GM21619 (cell line): ENCODE results near the gene GUCY2C.
"Not testable (repeated sequence)": the region's sequence is repeated elsewhere in the genome, so short reads cannot be mapped to it uniquely, and the experiment has no call there.

Source experiments
- ATAC-seq: cut with Tn5 transposase; IDR thresholded peaks from one replicate; pipeline ENCODE4 v1.9.1; 2021; ENCODE audit not compliant: unreplicated experiment

The GUCY2C gene

DNA sequence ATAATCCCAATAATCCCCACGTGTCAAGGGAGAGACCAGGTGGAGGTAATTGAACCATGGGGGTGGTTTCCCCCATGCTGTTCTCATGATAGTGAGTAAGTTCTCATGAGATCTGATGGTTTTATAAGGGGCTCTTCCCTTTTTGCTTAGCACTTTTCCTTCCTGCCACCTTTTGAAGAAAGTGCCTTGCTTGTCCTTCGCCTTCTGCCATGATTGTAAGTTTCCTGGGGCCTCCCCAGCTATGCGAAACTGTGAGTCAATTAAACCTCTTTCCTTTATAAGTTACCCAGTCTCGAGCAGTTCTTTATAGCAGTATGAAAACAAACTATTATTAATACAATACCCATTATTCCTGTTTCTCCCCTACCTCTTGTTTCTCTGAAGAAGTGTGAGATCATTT is 14.2 kb downstream of the GUCY2C start:
- not testable (repeated sequence) for ATAC-seq

DNA sequence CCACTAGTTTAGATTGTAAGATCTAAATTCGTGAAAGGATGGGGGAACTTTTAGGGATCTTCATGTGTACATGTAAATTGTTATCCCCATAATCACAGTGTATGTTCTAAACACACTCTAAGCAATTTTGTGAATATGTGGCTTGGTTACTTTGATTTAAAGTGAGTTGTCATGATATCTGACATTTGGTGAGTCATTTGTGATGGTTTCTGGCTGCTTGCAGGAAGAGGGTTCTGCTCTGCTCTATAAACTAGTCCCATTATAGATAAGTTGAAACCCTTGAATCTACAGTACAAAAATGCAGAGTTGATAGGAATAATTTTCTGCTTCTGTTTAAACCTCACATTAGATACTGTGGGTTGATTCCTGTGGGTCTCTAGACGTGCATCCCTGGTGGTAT is 14.8 kb downstream of the GUCY2C start:
- ATAC-seq: no peak

DNA sequence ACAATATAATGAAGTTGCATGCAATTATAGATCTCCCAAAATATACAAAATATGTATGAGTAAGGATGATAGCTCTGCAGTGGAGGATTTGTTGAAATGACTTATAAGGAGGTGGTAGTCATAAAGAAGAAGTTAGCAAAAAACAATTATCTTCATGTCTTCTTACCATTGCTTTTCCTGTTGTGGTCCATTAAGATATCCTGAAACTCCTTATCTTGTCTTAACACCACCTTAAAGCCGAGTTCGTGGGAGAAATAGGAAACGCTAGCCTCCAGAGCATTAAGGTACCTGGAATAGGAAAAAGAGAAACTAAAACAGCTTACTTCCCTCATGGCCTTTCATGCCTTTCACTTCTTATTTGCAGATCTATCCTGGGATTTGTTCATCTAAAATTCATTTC is 15.2 kb downstream of the GUCY2C start:
- ATAC-seq: no peak

DNA sequence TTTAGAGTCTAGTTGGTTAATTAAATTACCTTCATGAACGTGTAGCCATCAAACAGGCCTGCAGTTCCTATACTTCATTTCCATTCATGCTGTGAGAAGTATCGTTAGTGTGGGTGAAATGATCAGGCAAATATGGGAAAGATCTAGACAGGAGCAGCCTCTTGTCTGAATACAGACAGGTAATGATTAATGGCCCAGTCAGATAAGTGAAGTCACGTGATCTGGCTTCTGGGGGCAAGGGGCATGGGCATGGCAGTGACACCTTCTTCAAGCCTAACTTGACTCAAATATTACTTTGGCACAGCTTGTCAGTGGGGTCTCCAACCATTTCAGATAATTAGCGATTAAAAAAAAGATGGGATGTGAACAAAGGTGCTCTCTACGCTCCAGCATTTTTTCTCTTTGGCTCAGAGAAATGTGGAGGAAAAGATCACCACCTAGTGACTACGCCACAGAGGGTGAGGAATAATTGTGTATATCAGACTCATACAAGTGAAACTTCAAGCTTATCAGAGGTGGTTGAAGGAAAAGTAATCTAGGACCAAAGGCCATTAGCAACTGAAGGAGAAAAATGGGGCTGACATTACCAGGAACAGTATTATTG is 17.8 kb downstream of the GUCY2C start:
- no peak for ATAC-seq

DNA sequence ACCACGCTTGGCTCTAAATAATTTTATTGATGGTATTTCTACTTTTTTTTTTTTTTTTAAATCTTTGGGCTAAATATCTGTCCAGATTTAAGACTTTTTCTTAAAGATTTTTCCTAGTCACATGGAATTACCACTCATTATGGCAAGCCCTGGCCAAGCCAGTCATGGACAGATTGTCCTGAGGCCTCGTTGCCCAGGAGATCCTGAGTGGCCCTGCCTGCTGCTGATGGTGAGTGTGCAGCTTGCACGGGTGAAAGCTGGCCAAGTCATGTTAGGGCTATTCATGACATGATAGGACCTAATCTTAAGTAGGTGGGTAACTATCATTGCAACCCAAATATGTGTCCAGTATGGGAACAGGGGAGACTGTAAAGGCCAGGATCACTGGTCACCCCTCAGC is 27.8 kb downstream of the GUCY2C start:
- ATAC-seq: no peak

DNA sequence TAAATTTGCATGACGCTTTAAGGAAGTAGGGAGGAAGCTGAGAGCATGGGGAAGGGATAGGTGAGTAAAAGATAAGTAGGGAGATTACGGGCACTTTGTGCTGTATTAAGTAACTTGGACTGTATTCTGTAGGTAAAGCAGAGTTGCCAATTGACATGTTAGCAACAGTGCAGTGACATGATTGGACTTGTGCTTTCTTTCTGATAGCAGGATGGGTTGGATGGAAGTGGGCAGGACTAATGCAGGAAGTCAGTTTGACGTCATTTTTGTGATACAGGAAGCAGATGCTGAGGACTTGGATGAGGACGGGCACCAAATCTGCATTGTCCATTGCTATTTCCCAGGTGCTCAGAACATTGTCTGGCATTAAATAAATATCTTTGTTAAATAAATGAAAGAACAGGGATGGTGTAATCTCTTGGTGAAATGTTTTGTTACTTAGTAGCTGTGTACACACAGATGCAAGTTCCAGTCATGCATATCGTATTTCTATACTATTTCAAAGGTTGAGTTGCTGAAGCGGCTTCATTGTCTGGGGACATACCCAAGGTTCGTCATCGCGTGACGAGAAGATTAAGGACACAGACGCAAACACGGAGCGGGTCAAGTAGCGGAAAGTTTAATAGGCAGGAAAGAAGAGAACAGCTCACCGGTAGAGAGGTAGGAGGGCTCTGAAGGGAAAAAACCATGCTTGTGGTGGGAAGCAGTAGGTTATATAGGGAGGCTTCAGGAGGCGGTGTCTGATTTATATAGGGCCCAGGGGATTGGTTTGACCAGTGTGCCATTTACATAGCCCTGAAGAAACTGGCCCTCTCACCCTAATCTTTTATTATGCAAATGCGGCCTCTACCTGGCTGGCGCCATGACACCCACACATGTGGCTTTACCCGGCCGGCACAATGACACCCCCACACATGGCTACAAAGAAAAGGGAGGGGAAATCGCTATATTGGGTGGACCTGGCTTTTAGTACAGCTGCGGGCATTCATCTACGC is 30.7 kb downstream of the GUCY2C start:
- no peak for ATAC-seq

DNA sequence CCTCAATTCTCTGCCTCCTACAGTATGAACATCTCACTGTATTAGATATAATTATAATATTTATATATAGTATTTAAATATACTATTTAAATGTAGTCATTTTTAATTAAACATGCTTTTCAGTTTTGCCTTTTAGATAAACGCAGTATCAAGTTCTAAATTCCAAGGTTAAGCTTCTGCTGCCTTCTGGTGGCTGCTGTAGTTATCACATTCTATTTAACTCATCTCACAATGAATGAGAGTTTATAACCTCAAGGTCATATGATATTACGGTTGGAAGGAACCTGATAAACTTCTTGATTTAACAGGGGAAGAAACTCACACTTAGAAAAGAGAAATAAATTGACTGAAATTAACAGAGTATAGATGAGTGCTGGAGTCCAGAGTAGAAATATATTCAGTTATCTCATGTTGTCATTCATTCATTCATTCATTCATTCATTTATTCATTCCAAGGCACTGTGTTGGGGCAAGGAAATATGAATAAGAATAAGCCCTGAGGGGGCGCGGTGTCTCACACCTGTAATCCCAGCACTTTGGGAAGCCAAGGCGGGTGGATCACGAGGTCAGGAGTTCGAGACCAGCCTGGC is 31.9 kb downstream of the GUCY2C start:
- no peak for ATAC-seq

DNA sequence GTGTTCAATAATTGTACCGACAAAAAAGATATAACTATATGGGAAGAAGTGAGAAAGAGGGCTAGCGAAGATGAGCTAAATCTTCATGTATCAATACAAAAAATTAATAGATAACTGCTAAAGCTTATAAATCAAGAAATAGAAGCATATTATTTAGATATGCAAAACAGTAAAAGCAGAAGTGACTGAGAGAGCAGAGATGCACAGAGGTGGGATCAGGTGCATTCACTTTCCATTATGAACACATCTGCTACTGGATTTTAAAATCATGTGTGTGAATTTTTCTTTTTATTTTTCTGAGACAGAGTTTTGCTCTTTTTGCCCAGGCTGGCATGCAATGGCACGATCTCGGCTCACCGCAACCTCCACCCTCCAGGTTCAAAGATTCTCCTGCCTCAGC is 33.4 kb downstream of the GUCY2C start:
- ATAC-seq: no peak

DNA sequence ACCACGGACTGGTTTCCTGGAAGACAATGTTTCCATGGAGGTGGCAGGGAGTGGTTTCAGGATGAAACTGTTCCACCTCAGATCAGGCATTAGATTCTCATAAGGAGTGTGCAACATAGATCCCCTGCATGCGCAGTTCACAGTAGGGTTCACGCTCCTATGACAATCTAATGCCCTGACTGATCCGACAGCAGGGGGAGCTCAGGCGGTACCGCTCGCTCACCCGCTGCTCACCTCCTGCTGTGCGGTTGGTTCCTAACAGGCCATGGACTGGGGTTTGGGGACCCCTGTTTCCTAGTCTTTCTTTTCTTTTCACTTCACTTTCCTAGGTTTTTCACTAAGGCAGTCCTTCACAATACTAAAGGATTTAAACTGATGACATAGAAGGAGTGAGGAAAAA is 39.6 kb downstream of the GUCY2C start:
- ATAC-seq: no peak

DNA sequence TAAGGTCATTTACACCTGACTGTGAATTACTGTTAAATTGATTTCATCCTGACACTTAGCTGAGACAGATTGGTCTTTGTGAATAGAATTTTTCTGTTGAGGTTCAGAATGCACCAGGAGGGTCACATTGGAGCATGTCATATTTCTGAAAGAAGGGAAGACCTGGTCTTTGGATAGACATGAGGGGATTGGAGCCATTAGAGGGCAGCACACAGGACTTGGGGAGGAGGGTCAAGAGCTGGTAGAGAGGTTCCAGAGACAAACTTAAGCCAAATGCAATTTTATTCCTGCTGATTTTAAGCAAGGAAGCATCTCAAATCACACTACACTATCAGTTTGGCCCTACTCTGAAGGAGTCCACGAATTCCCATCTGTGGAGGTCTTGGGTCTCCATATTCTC is 41.1 kb downstream of the GUCY2C start:
- ATAC-seq: no peak

DNA sequence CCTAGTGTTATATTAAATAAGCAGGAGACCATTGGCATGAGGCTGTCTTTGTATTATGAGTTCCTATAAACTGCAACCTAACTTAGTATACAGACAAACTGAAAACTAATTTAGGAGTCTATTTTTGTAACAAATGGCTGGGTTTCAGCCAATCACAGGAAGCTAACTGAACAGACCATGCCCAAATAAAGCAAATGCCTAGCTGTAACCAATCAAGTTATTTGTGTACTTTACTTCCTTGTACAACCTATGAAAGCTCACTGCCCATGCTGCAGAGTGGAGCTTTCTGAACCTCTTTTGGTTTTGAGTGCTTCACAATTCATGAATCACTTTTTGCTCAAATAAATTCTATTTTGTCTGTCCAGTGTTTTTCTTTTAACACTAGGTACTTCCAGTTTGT is 41.6 kb downstream of the GUCY2C start:
- no peak for ATAC-seq

DNA sequence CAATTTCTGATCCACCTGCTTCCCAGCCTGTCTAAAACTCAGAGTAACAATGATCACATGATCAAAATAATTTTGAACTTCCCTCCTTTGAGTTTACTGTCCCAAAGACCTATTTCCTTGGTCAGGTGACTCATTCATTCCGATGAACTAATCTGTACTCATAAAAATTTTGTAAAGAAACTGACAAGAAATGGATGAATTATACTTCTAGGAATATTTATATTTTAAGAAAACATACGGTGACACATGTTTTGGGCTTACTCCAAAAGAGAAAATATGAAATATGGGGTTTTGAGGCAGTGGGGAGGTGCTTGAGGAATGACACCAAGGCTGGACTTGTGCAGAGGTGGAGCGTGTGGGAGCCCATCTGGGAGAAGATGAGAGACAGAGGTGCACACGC is 42.0 kb downstream of the GUCY2C start:
- ATAC-seq: no peak

DNA sequence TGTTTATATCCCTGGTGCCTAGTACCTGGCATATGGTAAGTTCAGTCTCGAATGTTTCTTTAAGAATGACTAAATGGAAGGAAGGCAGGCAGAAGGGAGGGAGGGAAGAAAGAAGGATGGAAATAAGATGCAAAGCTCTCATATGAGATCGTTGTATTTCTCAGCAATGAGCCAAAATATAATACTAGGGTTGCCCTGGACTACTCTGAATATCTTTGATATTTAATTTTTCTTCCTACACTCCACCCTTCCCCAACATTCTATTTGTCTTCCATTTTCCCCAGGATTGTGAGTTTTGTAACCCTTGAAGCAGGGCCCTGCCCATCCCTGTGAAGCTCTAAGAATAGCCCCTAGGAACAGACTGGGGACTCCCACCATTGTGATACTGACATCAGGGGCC is 43.9 kb downstream of the GUCY2C start:
- ATAC-seq: no peak

DNA sequence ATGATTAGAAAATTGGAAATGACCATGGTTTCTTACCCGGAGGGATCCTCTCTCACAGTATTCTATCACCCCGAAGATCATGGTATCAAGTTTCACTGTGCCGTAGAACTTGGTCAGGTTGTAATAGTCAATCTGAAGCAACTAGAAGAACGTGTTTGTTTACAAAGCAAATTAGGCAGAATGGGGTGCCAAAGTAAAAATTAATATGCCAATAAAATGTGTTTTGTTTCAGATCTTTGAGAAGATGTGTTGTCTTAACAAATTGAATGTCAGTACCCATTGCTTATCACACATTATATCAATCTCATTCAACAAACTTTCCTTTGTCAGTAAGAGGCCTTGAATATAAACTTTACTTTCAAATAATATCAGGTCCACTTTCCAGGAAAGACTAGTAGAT is 45.0 kb downstream of the GUCY2C start:
- ATAC-seq: no peak

DNA sequence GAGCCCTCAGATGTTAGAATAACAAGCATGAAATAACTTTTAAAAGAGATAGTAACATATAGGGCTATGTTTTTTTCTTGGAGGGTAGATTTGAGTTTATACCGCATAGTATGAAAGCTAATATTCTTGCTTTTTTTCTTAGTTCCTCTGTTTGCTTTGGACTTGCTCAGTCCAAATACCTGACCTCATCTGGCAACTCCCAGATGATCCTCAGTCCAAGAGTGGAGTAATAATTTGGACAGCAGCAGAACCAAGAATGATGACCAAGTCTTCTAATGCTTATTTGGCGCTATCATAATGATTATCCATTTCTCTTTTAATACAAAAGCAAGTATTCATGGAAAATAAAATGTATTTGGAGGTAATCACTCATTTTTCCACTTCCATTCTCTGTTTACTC is 45.6 kb downstream of the GUCY2C start:
- ATAC-seq: no peak

DNA sequence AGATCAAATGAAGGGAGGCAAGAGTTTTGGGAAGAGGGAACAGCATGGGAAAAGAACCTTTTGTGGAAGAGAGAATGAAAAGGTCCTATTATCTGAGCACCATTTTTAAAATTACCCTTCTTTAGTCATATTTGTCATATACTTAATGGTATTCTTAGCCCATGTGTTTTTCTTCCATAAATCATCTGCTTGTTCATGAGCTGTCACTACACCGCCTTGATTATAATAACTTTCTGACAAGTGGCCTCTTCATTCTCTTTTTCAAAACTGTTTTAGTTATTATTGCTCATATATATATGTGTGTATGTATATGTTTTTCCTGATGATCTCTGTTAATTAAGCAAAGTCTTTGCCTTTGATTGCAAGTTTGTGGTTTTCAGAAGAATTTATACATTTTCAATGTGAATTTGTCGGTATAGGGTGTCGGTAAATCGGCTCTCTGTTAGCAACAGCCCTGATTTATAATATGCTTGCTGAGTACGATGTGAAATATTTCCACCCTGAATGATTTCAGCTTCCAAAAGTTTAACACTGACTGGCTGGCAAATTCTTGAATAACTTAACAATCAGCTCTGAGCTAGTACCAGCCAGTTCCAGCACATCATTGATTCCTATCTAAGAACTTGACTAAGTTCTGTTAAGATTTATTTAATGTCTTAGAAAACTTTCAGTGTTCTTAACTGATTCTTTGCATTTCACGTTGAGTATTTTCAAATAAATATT is 49.2 kb downstream of the GUCY2C start:
- no peak for ATAC-seq

DNA sequence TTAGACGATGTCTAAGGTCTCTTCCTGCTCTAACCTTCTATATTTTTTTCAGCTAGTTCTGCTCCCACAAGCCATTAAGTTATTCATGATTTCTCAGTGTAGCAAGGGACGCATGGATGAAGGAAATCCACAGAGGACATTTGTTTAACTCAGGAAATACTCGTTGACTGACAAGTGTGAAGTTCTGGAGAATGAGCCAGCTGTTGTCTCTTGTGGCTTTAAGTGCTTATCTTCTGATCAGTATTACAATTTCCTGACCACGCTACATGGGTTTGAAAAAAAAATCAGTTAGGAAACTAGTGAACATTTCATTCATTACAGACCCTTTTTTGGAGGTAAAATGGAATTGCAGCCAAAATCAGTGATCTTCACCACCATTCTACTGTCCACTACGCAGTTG is 53.1 kb downstream of the GUCY2C start:
- ATAC-seq: no peak

DNA sequence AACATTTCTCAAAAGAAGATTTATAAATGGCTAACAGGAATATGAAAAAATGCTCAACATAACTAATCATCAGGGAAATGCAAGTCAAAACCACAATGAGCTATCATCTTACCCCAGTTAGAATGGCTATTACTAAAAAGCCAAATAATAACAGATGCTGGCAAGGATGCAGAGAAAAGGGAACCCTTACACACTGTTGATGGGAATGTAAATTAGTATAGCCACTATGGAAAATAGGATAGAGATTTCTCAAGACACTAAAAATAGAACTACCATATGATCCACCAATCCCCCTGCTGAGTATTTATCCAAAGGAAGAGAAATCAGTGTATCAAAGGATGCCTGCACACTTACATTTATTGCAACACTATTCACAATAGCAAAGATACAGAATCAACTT is 58.3 kb downstream of the GUCY2C start:
- ATAC-seq: no peak

DNA sequence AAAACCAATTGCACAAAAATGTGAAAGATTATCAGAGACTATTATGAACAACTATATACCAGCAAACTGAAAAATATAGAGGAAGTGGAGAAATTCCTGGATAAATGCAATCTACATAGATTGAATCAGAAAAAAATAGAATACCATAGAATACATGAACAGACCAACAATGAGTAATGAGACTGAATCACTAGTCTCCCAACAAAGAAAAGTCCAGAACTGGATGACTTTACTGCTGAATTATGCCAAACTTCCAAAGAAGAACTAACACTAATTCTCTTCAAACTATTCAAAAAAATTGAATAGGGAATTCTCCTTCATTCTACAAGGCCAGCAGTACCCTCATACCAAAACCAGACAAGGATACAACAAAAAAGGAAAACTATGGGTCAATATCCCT is 60.6 kb downstream of the GUCY2C start:
- no peak for ATAC-seq

DNA sequence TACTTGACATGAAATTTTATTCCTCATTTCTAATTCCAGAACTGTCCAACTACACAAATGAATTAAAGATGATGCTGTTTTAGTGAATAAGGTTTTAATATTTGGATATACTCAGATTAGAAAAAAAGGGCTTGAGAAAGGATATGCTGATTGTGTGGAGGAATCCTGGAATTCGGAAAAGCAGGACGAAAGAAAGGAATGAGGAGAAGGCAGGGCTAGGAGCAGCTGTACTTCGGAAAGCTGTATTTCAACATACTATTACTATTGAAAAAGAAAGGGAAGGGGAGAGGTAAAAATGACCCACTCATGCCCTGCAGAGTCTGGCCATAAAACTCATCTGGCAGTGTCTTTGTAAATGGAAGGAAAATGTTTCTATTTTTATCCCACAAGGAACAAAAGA is 65.6 kb downstream of the GUCY2C start:
- ATAC-seq: no peak
